HepG2 (cell line): ENCODE measurements around the gene IGFL1. TPM values are rescaled to one million over a fixed set of nuclear protein-coding genes. Genes with fewer than 3 reads are reported as not detected.

Source experiments
- ATAC-seq: fragments of 200-7000 bp; cut with Tn5 transposase; 3 replicates; pipeline ENCODE4 v1.9.1; 2020; ENCODE audit warnings: mild to moderate bottlenecking, moderate library complexity
- BruUV-seq: library from RNA; stranded (reverse); fragments of 400-500 nt; replicated peaks from 2 replicates; lab custom pipeline; 2021; lab: Mats Ljungman, UMichigan
- CTCF ChIA-PET: fragments of 300-600 bp; formaldehyde crosslinking; extraction: SDS; loops from one replicate; lab custom pipeline; 2021; ENCODE audit warnings: low total read pairs, inconsistent platforms, low intra/inter-chr PET ratio; lab: Yijun Ruan, JAX
- POLR2A ChIA-PET: fragments of 350-600 bp; sonication (Branson Sonifier 250); formaldehyde crosslinking; loops from one replicate; lab custom pipeline; 2020; ENCODE audit warnings: antibody characterized with exemption, inconsistent platforms; lab: Yijun Ruan, JAX
- DNase-seq: peaks from one replicate; pipeline ENCODE4 v3.0.0-alpha.2; 2015; ENCODE audit warnings: low spot score
- FAIRE-seq: peaks from 3 replicates; lab custom pipeline; 2011; peaks lifted over from hg19 to GRCh38; lab: Jason Lieb, UNC
- H2AFZ ChIP-seq: one replicate; pipeline ENCODE4 v1.6.1; 2011; ENCODE audit warnings: low read length, inconsistent platforms
- H3K27ac ChIP-seq: fragments of 300-600 bp; 3 replicates; pipeline ENCODE4 v1.8.0; 2011; ENCODE audit warnings: mixed run types, mild to moderate bottlenecking, mixed read lengths, low read length, inconsistent platforms; ENCODE audit not compliant: insufficient read depth; ENCODE audit errors: extremely low read length
- H3K27me3 ChIP-seq, 2 experiments: fragments of 200-600 bp in 1 of 2; 2 replicates in 1 of 2; 3 replicates in 1 of 2; pipeline versions ENCODE4 v1.6.0 to v1.8.0; 2011; ENCODE audit warnings: low read length in 2 of 2, mild to moderate bottlenecking in 2 of 2, moderate library complexity in 2 of 2, inconsistent platforms in 1 of 2; ENCODE audit not compliant: insufficient read depth in 2 of 2, control insufficient read depth in 1 of 2
- H3K36me3 ChIP-seq, 2 experiments: fragments of 200-600 bp in 1 of 2; replicated peaks in 1 of 2; 2 replicates in 1 of 2; 3 replicates in 1 of 2; pipeline versions ENCODE4 v1.5.1 to v1.8.0; 2011; ENCODE audit warnings: low read length in 2 of 2, inconsistent platforms in 1 of 2; ENCODE audit not compliant: insufficient read depth in 2 of 2, control insufficient read depth in 1 of 2
- H3K4me1 ChIP-seq: 2 replicates; pipeline ENCODE4 v1.5.1; 2012; ENCODE audit warnings: low read length, inconsistent platforms; ENCODE audit not compliant: insufficient read depth
- H3K4me2 ChIP-seq: 2 replicates; pipeline ENCODE4 v1.6.0; 2011; ENCODE audit warnings: low read depth, low read length, inconsistent platforms
- H3K4me3 ChIP-seq, 3 experiments: fragments of 200-600 bp in 1 of 3; sonication (generic), shearing (Covaris generic) in 1 of 3; replicated peaks in 1 of 3; 2 replicates each; pipeline ENCODE4 v1.5.1; 2011 to 2016; ENCODE audit warnings: low read length in 3 of 3, inconsistent platforms in 2 of 3, low read depth in 2 of 3, mild to moderate bottlenecking in 2 of 3, control low read depth in 1 of 3, mixed read lengths in 1 of 3; ENCODE audit not compliant: insufficient read depth in 1 of 3
- H3K79me2 ChIP-seq: one replicate; pipeline ENCODE4 v1.6.1; 2011; ENCODE audit warnings: low read length, inconsistent platforms; ENCODE audit not compliant: insufficient read depth
- H3K9ac ChIP-seq: 2 replicates; pipeline ENCODE4 v1.6.0; 2011; ENCODE audit warnings: mild to moderate bottlenecking, low read depth, low read length, inconsistent platforms; ENCODE audit not compliant: insufficient read depth
- H3K9me3 ChIP-seq: 2 replicates; pipeline ENCODE4 v1.5.1; 2012; ENCODE audit warnings: mild to moderate bottlenecking, low read length
- H4K20me1 ChIP-seq: 2 replicates; pipeline ENCODE4 v1.6.0; 2011; ENCODE audit warnings: inconsistent platforms, mild to moderate bottlenecking, low read length, moderate library complexity; ENCODE audit not compliant: insufficient read depth
- AGO1 ChIP-seq: fragments of 200-400 bp; formaldehyde crosslinking; IDR thresholded peaks from 2 replicates; pipeline ENCODE4 v1.6.1; 2017; ENCODE audit warnings: mild to moderate bottlenecking, low read depth, low read length, moderate library complexity; ENCODE audit not compliant: poor library complexity, severe bottlenecking
- HOXA5 ChIP-seq: sonication (generic); formaldehyde crosslinking; IDR thresholded peaks from 2 replicates; pipeline ENCODE4 v1.4.0; 2020; ENCODE audit warnings: missing genetic modification reagents
- KMT2B ChIP-seq: IDR thresholded peaks from 2 replicates; pipeline ENCODE4 v1.6.1; 2016; ENCODE audit warnings: missing genetic modification reagents, missing compliant biosample characterization
- LCORL ChIP-seq, 2 experiments: fragments of 450-650 bp in 1 of 2; sonication (generic) in 1 of 2; formaldehyde crosslinking in 1 of 2; IDR thresholded peaks; 2 replicates each; pipeline versions ENCODE4 v1.5.0 to v1.6.1; 2017 to 2020; ENCODE audit warnings: antibody characterized with exemption in 1 of 2, missing genetic modification reagents in 1 of 2
- MLX ChIP-seq: IDR thresholded peaks from 2 replicates; pipeline ENCODE4 v1.6.1; 2016
- NAIF1 ChIP-seq: sonication (generic); formaldehyde crosslinking; IDR thresholded peaks from 2 replicates; pipeline ENCODE4 v1.5.0; 2020; ENCODE audit warnings: mild to moderate bottlenecking, missing genetic modification reagents, borderline replicate concordance
- PHF20 ChIP-seq: sonication (generic); formaldehyde crosslinking; IDR thresholded peaks from 2 replicates; pipeline ENCODE4 v1.5.0; 2020; ENCODE audit warnings: mild to moderate bottlenecking, missing genetic modification reagents
- SOX5 ChIP-seq: IDR thresholded peaks from 2 replicates; pipeline ENCODE4 v1.6.1; 2016; ENCODE audit warnings: borderline replicate concordance
- SUZ12 ChIP-seq: fragments of 150-350 bp; IDR thresholded peaks from 2 replicates; pipeline ENCODE4 v1.6.1; 2014; ENCODE audit warnings: low read depth, low read length
- ZBTB37 ChIP-seq: sonication (generic); formaldehyde crosslinking; IDR thresholded peaks from 2 replicates; pipeline ENCODE4 v1.4.0; 2020; ENCODE audit warnings: mild to moderate bottlenecking, missing genetic modification reagents
- ZNF10 ChIP-seq: sonication (generic); formaldehyde crosslinking; IDR thresholded peaks from 2 replicates; pipeline ENCODE4 v1.4.0; 2020; ENCODE audit warnings: mild to moderate bottlenecking, low read depth, missing genetic modification reagents, borderline replicate concordance
- ZNF563 ChIP-seq: sonication (generic); formaldehyde crosslinking; IDR thresholded peaks from 2 replicates; pipeline ENCODE4 v1.8.0; 2022; ENCODE audit warnings: mild to moderate bottlenecking, moderate library complexity, missing genetic modification reagents
- ZNF589 ChIP-seq: sonication (generic); formaldehyde crosslinking; conservative IDR thresholded peaks from 2 replicates; pipeline ENCODE4 v1.8.0; 2022; ENCODE audit warnings: mild to moderate bottlenecking, moderate library complexity, missing genetic modification reagents
- ZNF605 ChIP-seq: sonication (generic); formaldehyde crosslinking; IDR thresholded peaks from 2 replicates; pipeline ENCODE4 v1.8.0; 2022; ENCODE audit warnings: mild to moderate bottlenecking, missing genetic modification reagents
- ZNF614 ChIP-seq: IDR thresholded peaks from 2 replicates; pipeline ENCODE4 v1.6.1; 2018; ENCODE audit warnings: missing biosample characterization, missing genetic modification reagents, inconsistent platforms, borderline replicate concordance
- WGBS: methylation state at CpG from one replicate; pipeline ENCODE4 v1.1.6; 2017; ENCODE audit warnings: low lambda C conversion rate; 5-methylcytosine and 5-hydroxymethylcytosine counted together
- in situ Hi-C: cut with HindIII; loops from 2 replicates; pipeline ENCODE4 v1.10.0; 2017; ENCODE audit warnings: low pct_unique_long_range_greater_than_20kb; ENCODE audit not compliant: extremely low pct_ligation_motif_present
- intact Hi-C: fragments of 100-400 bp; cut with micrococcal nuclease; formaldehyde crosslinking; loops from one replicate; pipeline ENCODE4 v1.10.0; 2022; ENCODE audit not compliant: unreplicated experiment
- polyA plus RNA-seq, 8 experiments: library from polyadenylated mRNA; depleted of rRNA in 3 of 8; stranded (reverse) in 7 of 8; unstranded in 1 of 8; fragments of >200 nt; fragmentation: Illumina TruSeq in 4 of 8; extraction: Trizol in 4 of 8; gene quantifications; 2 replicates each; pipeline versions ENCODE4 v1.2.1 to v1.2.3, GENCODE V29; 2011 to 2016; ENCODE audit warnings: low read depth in 4 of 8, missing spikeins in 1 of 8, mixed read lengths in 1 of 8; ENCODE audit not compliant: insufficient read depth in 1 of 8
- total RNA-seq, 5 experiments: library from RNA; depleted of rRNA; stranded (reverse); fragments of >200 nt; fragmentation: Illumina TruSeq; extraction: Trizol; gene quantifications; 2 replicates each; pipeline ENCODE4 v1.2.3, GENCODE V29; 2016; ENCODE audit warnings: low read depth in 1 of 5

The IGFL1 gene
- total and polyA plus RNA-seq, 2 of the 13 experiments (the other 11 are each of a cell fraction or from before 2014, with no cell fraction given): not detected

GRCh38 chr19:46210669-46211068 is 18.9 kb upstream of the IGFL1 start:
- Histone ChIP-seq H3K27ac (no peak overlapping the region), H3K9ac (no peak overlapping the region), H3K9me3 (no peaks in the 10 kb centered on the region), H3K4me3 (no peak overlapping the region), H3K79me2 (no peaks in the 10 kb centered on the region), H3K27me3 (peaks cover 0 to 24% of the 10 kb centered on the region in 2 experiments; a peak in 2 of 5 replicates), H4K20me1 (no peaks in the 10 kb centered on the region), H3K4me1 (no peaks in the 10 kb centered on the region), H3K36me3 (no peaks in the 10 kb centered on the region), H3K4me2 (no peak overlapping the region), H2AFZ (no peak overlapping the region)
- intact Hi-C loops (no loop called here), in situ Hi-C loops (no loop called here)
- FAIRE-seq: no peak
- TF ChIP-seq ZNF563 (CRISPR knock-in tag): no peak
- no peak for TF ChIP-seq AGO1
- TF ChIP-seq PHF20 (CRISPR knock-in tag): no peak
- TF ChIP-seq LCORL (IDR thresholded peaks at IDR 0.05): peak; percentile 84
- TF ChIP-seq LCORL (CRISPR knock-in tag; IDR thresholded peaks at IDR 0.05): no peak
- no TSS peak for BruUV-seq
- CTCF ChIA-PET: no interaction called here
- DNase-seq: no peak
- ATAC-seq: no peak
- WGBS: 0% methylated on average over 1 of the region's 1 CpG
- POLR2A ChIA-PET: no interaction called here

DNA sequence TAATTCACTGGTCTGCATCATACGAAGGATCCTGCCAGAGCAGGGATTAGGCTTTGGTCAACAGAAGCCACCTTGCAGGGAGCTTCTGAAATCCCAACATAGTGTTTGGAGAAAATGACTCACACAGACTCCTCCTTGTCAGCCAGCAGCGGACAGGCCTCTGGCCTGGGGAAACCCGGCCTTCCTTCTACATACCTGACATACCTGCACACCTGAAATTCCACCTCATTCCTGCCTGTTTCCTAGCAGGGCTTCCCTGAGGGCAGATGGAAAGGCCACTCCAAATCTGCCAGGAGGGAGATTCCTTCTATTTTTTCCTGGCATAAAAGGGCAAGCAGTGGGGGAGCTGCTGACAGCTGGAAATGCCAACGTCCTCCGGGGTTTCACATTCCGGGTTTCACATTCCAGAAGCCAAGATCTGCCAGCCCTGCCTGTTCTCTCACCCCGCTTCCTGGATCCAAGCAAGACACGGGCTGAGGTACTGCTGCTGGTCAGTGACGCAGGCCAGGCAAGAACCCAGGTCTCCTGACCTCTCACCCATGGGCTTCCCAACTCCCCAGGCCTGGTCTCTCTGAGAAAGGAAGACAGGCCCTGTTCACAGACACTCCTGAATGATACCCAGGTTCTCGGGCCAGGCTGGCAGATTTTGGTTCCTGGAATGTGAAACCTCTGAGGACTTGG is 18.2 kb upstream of the IGFL1 start:
- Histone ChIP-seq H3K4me1 (no peaks in the 10 kb centered on the region), H3K9me3 (no peaks in the 10 kb centered on the region), H2AFZ (no peak overlapping the region), H3K79me2 (no peaks in the 10 kb centered on the region), H3K9ac (no peak overlapping the region), H3K36me3 (no peaks in the 10 kb centered on the region), H3K27me3 (peaks cover 0 to 24% of the 10 kb centered on the region in 2 experiments; a peak in 2 of 5 replicates), H4K20me1 (no peaks in the 10 kb centered on the region), H3K4me2 (no peak overlapping the region), H3K27ac (no peak overlapping the region), H3K4me3 (no peak overlapping the region)
- ATAC-seq (no peak), FAIRE-seq (no peak), DNase-seq (no peak)
- BruUV-seq: no TSS peak
- CTCF ChIA-PET: no interaction called here
- intact Hi-C loops (no loop called here), in situ Hi-C loops (no loop called here)
- TF ChIP-seq ZBTB37 (CRISPR knock-in tag) (no peak), NAIF1 (no peak), SOX5 (CRISPR knock-in tag) (no peak), ZNF589 (no peak), KMT2B (CRISPR knock-in tag) (no peak), ZNF614 (CRISPR knock-in tag) (no peak), ZNF605 (CRISPR knock-in tag) (no peak), SUZ12 (no peak), MLX (no peak), HOXA5 (CRISPR knock-in tag) (no peak), ZNF10 (CRISPR knock-in tag) (no peak)
- WGBS: 0% methylated on average over 5 of the region's 10 CpGs
- POLR2A ChIA-PET: no interaction called here
